Measurements from ENCODE around the gene STX18. TPM values are rescaled to one million over a fixed set of nuclear protein-coding genes. Genes with fewer than 3 reads are reported as not detected.

The STX18 gene
- total and polyA plus RNA-seq, 2 of the 13 experiments (the other 11 are each of a cell fraction or from before 2014, with no cell fraction given): 23.9 to 37.1 TPM

DNA sequence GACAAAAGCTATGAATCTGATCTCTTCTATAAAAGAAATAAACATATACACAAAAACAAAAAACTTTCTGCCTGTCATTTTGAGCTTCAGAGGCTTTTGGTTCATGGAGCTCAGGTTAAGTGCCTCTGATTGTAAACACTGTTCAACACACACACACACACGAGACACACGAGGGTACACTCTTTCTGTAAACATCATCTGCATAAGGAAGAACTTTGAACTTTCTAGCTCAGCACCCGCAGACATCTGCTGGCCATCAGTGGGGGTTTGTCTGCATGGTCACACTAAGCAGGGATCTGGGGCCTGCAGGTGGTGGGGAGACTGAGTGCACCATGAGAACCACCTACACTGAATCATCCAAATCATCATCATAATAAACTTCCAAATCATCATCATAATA lies 54.9 kb downstream of the STX18 start (continued):
- TF ChIP-seq, protein P1, sequence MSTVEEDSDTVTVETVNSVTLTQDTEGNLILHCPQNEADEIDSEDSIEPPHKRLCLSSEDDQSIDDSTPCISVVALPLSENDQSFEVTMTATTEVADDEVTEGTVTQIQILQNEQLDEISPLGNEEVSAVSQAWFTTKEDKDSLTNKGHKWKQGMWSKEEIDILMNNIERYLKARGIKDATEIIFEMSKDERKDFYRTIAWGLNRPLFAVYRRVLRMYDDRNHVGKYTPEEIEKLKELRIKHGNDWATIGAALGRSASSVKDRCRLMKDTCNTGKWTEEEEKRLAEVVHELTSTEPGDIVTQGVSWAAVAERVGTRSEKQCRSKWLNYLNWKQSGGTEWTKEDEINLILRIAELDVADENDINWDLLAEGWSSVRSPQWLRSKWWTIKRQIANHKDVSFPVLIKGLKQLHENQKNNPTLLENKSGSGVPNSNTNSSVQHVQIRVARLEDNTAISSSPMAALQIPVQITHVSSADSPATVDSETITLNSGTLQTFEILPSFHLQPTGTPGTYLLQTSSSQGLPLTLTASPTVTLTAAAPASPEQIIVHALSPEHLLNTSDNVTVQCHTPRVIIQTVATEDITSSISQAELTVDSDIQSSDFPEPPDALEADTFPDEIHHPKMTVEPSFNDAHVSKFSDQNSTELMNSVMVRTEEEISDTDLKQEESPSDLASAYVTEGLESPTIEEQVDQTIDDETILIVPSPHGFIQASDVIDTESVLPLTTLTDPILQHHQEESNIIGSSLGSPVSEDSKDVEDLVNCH (CRISPR knock-in tag; IDR thresholded peaks at IDR 0.05): no peak
- TF ChIP-seq KLF15 (CRISPR knock-in tag; IDR thresholded peaks at IDR 0.05; ENCODE audit: borderline replicate concordance): no peak
- TF ChIP-seq, protein P2, sequence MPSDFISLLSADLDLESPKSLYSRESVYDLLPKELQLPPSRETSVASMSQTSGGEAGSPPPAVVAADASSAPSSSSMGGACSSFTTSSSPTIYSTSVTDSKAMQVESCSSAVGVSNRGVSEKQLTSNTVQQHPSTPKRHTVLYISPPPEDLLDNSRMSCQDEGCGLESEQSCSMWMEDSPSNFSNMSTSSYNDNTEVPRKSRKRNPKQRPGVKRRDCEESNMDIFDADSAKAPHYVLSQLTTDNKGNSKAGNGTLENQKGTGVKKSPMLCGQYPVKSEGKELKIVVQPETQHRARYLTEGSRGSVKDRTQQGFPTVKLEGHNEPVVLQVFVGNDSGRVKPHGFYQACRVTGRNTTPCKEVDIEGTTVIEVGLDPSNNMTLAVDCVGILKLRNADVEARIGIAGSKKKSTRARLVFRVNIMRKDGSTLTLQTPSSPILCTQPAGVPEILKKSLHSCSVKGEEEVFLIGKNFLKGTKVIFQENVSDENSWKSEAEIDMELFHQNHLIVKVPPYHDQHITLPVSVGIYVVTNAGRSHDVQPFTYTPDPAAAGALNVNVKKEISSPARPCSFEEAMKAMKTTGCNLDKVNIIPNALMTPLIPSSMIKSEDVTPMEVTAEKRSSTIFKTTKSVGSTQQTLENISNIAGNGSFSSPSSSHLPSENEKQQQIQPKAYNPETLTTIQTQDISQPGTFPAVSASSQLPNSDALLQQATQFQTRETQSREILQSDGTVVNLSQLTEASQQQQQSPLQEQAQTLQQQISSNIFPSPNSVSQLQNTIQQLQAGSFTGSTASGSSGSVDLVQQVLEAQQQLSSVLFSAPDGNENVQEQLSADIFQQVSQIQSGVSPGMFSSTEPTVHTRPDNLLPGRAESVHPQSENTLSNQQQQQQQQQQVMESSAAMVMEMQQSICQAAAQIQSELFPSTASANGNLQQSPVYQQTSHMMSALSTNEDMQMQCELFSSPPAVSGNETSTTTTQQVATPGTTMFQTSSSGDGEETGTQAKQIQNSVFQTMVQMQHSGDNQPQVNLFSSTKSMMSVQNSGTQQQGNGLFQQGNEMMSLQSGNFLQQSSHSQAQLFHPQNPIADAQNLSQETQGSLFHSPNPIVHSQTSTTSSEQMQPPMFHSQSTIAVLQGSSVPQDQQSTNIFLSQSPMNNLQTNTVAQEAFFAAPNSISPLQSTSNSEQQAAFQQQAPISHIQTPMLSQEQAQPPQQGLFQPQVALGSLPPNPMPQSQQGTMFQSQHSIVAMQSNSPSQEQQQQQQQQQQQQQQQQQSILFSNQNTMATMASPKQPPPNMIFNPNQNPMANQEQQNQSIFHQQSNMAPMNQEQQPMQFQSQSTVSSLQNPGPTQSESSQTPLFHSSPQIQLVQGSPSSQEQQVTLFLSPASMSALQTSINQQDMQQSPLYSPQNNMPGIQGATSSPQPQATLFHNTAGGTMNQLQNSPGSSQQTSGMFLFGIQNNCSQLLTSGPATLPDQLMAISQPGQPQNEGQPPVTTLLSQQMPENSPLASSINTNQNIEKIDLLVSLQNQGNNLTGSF (CRISPR knock-in tag; IDR thresholded peaks at IDR 0.05): no peak
- TF ChIP-seq CBX1 (IDR thresholded peaks at IDR 0.05; ENCODE audit: low read depth): no peak
- TF ChIP-seq, protein P3, sequence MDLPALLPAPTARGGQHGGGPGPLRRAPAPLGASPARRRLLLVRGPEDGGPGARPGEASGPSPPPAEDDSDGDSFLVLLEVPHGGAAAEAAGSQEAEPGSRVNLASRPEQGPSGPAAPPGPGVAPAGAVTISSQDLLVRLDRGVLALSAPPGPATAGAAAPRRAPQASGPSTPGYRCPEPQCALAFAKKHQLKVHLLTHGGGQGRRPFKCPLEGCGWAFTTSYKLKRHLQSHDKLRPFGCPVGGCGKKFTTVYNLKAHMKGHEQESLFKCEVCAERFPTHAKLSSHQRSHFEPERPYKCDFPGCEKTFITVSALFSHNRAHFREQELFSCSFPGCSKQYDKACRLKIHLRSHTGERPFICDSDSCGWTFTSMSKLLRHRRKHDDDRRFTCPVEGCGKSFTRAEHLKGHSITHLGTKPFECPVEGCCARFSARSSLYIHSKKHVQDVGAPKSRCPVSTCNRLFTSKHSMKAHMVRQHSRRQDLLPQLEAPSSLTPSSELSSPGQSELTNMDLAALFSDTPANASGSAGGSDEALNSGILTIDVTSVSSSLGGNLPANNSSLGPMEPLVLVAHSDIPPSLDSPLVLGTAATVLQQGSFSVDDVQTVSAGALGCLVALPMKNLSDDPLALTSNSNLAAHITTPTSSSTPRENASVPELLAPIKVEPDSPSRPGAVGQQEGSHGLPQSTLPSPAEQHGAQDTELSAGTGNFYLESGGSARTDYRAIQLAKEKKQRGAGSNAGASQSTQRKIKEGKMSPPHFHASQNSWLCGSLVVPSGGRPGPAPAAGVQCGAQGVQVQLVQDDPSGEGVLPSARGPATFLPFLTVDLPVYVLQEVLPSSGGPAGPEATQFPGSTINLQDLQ (CRISPR knock-in tag; IDR thresholded peaks at IDR 0.05): no peak
- no peak for TF ChIP-seq KLF11 (CRISPR knock-in tag; IDR thresholded peaks at IDR 0.05)
- TF ChIP-seq CBX2 (IDR thresholded peaks at IDR 0.05; ENCODE audit: low read depth, low read length): no peak
- TF ChIP-seq CBX2 (CRISPR knock-in tag; IDR thresholded peaks at IDR 0.05; ENCODE audit: low read depth): no peak
- TF ChIP-seq SALL1 (CRISPR knock-in tag; IDR thresholded peaks at IDR 0.05): peak; percentile 94
- no peak for TF ChIP-seq ZNF3 (CRISPR knock-in tag; IDR thresholded peaks at IDR 0.05)
- TF ChIP-seq TCF12 (IDR thresholded peaks at IDR 0.05): no peak
- no peak for TF ChIP-seq TCF12 (CRISPR knock-in tag; IDR thresholded peaks at IDR 0.05)
- TF ChIP-seq SKI (IDR thresholded peaks at IDR 0.05; ENCODE audit: partially characterized antibody): peak; percentile 26
- no peak for TF ChIP-seq CENPT (CRISPR knock-in tag; IDR thresholded peaks at IDR 0.05; ENCODE audit: low read depth)
- TF ChIP-seq, protein P4, sequence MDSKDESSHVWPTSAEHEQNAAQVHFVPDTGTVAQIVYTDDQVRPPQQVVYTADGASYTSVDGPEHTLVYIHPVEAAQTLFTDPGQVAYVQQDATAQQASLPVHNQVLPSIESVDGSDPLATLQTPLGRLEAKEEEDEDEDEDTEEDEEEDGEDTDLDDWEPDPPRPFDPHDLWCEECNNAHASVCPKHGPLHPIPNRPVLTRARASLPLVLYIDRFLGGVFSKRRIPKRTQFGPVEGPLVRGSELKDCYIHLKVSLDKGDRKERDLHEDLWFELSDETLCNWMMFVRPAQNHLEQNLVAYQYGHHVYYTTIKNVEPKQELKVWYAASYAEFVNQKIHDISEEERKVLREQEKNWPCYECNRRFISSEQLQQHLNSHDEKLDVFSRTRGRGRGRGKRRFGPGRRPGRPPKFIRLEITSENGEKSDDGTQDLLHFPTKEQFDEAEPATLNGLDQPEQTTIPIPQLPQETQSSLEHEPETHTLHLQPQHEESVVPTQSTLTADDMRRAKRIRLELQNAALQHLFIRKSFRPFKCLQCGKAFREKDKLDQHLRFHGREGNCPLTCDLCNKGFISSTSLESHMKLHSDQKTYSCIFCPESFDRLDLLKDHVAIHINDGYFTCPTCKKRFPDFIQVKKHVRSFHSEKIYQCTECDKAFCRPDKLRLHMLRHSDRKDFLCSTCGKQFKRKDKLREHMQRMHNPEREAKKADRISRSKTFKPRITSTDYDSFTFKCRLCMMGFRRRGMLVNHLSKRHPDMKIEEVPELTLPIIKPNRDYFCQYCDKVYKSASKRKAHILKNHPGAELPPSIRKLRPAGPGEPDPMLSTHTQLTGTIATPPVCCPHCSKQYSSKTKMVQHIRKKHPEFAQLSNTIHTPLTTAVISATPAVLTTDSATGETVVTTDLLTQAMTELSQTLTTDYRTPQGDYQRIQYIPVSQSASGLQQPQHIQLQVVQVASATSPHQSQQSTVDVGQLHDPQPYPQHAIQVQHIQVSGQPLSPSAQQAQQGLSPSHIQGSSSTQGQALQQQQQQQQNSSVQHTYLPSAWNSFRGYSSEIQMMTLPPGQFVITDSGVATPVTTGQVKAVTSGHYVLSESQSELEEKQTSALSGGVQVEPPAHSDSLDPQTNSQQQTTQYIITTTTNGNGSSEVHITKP (CRISPR knock-in tag; IDR thresholded peaks at IDR 0.05; ENCODE audit: low read depth): no peak
- no peak for TF ChIP-seq SP4 (CRISPR knock-in tag; IDR thresholded peaks at IDR 0.05)
- TF ChIP-seq ZNF879 (CRISPR knock-in tag; IDR thresholded peaks at IDR 0.05): no peak
- no peak for TF ChIP-seq ZMYM2 (CRISPR knock-in tag; IDR thresholded peaks at IDR 0.05)

All from HepG2 (cell line).